Activated CD4-positive, alpha-beta T cell treated with anti-CD3 and anti-CD28 coated beads, Interleukin-10, Interleukin-2, amounts not matched to agents 100 ng/mL and 50 ng/mL, durations not matched to agents 16 hours and 8 hours (primary cell): ENCODE data around the gene ARL4A.
A peak's percentile ranks its signal among the peaks of the same experiment; 100 is the strongest.
"Not testable (repeated sequence)": the region's sequence is repeated elsewhere in the genome, so short reads cannot be mapped to it uniquely, and the experiment has no call there.

Experiments
- DNase-seq: peaks from one replicate; pipeline ENCODE4 v3.0.0-alpha.2; 2020

Gene ARL4A

GRCh38 chr7:12686891-12687717 lies at the start of gene ARL4A:
ARL4A (plus strand) TSS chr7:12687633; CDS start chr7:12688255, 622 bp downstream.
- peak; percentile 96 for DNase-seq

- no peak for DNase-seq
Observed at GRCh38 chr7:12637819-12638592, 49.4 kb upstream of the ARL4A start.

GRCh38 chr7:12638851-12639456 lies 48.5 kb upstream of the ARL4A start:
- DNase-seq = peak; percentile 53

GRCh38 chr7:12640299-12641096 lies 46.9 kb upstream of the ARL4A start:
- DNase-seq = no peak

GRCh38 chr7:12641196-12641595 lies 46.2 kb upstream of the ARL4A start:
- no peak for DNase-seq

GRCh38 chr7:12642508-12642907 lies 44.9 kb upstream of the ARL4A start:
- no peak for DNase-seq

GRCh38 chr7:12643001-12643643 lies 44.3 kb upstream of the ARL4A start:
- no peak for DNase-seq

GRCh38 chr7:12643644-12644043 lies 43.8 kb upstream of the ARL4A start:
- DNase-seq = no peak

GRCh38 chr7:12645212-12645611 lies 42.2 kb upstream of the ARL4A start:
- not testable (repeated sequence) for DNase-seq

- DNase-seq = no peak
Observed at GRCh38 chr7:12646139-12646538, 41.3 kb upstream of the ARL4A start.

- DNase-seq = no peak
Observed at GRCh38 chr7:12647364-12648219, 39.8 kb upstream of the ARL4A start.

- DNase-seq = no peak
Observed at GRCh38 chr7:12648704-12649261, 38.6 kb upstream of the ARL4A start.

- no peak for DNase-seq
Observed at GRCh38 chr7:12649348-12649747, 38.1 kb upstream of the ARL4A start.

GRCh38 chr7:12650080-12650479 lies 37.4 kb upstream of the ARL4A start:
- no peak for DNase-seq

- no peak for DNase-seq
Observed at GRCh38 chr7:12653110-12653509, 34.3 kb upstream of the ARL4A start.

- no peak for DNase-seq
Observed at GRCh38 chr7:12653518-12653917, 33.9 kb upstream of the ARL4A start.

- no peak for DNase-seq
Observed at GRCh38 chr7:12655161-12655560, 32.3 kb upstream of the ARL4A start.

- not testable (repeated sequence) for DNase-seq
Observed at GRCh38 chr7:12660423-12660822, 27.0 kb upstream of the ARL4A start.

- not testable (repeated sequence) for DNase-seq
Observed at GRCh38 chr7:12660986-12661385, 26.4 kb upstream of the ARL4A start.

GRCh38 chr7:12661581-12661980 lies 25.9 kb upstream of the ARL4A start:
- DNase-seq = no peak
